OCI-LY1 (cell line): ENCODE measurements around the gene RBM20.

ENCODE experiments used
- EZH2 ChIP-seq: fragments of 200-600 bp; sonication (generic), shearing (Covaris generic); IDR thresholded peaks from 2 replicates; pipeline ENCODE4 v1.8.0; 2017; ENCODE audit warnings: borderline replicate concordance, mixed run types, mild to moderate bottlenecking, antibody characterized with exemption, low read length, moderate library complexity, mixed read lengths
- TF ChIP-seq, protein P1 (sequence below): fragments of 200-600 bp; sonication (generic), shearing (Covaris generic); IDR thresholded peaks from 2 replicates; pipeline ENCODE4 v1.5.1; 2017; ENCODE audit warnings: mild to moderate bottlenecking, antibody characterized with exemption, low read length, moderate library complexity, mixed read lengths

DNA sequence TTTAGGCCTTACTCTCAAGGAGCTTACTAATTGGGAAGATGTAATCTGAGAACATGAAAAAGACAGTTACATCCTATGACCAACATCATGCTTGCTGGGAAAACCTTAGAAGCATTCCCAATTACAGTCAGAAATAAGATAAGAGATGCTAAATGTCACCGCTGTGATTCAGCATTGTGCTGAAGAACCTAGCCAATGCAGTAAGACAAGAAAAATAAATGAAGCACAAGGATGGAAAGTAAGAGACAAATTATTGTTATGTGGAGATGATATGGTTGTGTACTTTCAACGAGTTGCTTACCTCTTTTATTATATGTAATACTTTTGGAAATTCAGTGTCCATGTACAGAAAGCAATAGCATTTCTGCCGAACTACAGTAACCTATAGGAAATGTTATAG, 104.8 kb downstream of the RBM20 start:
- TF ChIP-seq, protein P1, sequence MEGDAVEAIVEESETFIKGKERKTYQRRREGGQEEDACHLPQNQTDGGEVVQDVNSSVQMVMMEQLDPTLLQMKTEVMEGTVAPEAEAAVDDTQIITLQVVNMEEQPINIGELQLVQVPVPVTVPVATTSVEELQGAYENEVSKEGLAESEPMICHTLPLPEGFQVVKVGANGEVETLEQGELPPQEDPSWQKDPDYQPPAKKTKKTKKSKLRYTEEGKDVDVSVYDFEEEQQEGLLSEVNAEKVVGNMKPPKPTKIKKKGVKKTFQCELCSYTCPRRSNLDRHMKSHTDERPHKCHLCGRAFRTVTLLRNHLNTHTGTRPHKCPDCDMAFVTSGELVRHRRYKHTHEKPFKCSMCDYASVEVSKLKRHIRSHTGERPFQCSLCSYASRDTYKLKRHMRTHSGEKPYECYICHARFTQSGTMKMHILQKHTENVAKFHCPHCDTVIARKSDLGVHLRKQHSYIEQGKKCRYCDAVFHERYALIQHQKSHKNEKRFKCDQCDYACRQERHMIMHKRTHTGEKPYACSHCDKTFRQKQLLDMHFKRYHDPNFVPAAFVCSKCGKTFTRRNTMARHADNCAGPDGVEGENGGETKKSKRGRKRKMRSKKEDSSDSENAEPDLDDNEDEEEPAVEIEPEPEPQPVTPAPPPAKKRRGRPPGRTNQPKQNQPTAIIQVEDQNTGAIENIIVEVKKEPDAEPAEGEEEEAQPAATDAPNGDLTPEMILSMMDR = no peak
- TF ChIP-seq EZH2 = no peak
